Inflammatory macrophage (primary cell): ENCODE measurements around the gene CSTA.
A peak's percentile ranks its signal among the peaks of the same experiment; 100 is the strongest.

Experiments
- DNase-seq, 2 donors: peaks; one replicate each; pipeline ENCODE4 v3.0.0-alpha.2; 2020 to 2022

CSTA gene

DNA sequence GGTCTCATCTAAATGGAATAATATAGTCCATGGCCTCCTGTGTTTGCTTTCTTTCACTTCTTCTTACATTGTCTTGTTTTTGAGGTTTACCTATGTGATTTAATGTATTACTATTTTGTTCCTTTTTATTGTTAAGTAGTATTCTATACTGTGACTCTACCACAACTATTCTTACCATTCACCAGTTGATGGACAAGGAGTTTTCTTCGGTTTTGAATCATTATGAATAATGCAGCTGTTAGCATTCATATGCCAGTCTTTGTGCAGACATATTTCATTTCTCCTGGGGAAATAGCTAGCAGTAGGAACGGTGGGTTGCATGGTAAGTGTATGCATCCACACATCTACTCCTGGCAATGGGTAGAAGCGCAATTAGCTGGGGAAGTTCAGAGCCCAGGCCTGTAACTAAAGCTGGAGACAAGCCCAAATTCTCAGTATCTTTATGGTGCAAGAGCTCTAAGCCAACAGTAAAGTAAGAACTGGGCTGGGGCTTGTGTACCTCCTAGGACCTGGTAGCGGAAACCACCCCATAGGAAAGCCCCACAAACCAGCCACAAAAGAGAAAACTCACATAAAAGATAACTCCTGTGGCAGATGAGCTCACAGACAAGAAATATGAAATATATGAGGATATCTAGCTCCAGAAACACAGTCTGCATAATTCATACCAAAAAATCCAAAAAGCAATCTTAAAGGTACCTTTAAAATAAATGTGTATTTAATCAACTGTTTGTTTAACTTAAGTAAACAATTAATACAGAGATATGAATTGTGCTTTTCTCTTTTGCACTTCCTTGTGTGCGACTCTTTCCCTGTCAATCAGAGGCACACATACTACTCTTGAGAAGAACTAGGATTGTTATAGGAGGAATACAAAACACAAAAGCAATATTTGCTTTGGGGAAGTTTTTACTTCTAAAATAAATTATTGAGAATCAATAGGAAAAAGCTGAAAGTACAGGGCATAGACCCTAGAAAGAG lies 2.7 kb upstream of the CSTA start:
- DNase-seq: peak in 1 of 2 donors; percentile 41

GRCh38 chr3:122325769-122326168 lies 721 bp downstream of the CSTA start:
- DNase-seq: no peak

- no peak for DNase-seq
Measured at GRCh38 chr3:122331886-122332285, 6.8 kb downstream of the CSTA start.

DNA sequence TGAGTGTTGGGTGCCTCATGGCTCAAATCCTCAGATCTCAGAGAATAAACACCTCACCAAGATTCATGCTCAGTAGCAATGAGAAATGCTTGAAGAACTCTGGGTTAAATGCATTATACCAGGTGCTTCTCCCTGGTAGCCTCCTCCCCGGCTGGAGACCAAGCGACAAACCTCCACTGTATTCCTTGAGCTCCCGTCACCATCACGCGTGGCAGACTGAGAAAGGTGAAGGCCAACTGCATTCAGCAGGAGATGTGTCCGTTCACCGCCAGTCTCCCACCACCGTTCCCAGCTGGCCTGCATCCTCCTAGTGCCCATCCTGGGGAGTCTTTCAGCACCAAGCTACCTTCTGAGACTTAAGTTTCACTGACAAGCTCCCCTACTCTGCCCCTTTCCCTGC lies 7.5 kb downstream of the CSTA start:
- no peak for DNase-seq

DNA sequence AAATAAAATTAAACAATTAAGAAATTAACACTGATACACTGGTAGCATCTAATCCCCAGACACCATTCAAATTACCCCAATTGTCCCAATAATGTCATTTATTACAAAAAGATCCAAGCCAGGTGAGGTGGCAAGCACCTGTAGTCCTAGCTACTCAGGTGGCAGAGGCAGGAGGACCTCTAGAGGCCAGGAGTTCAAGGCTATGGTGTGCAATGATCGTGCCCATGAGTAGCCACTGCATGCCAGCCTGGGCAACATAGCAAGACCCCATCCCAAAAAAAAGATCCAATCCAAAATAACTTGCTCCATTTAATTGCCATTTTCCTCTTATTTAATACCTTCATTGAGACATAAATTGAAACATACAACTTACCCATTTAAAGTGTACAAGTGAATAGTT lies 17.8 kb downstream of the CSTA start:
- DNase-seq: no peak

DNA sequence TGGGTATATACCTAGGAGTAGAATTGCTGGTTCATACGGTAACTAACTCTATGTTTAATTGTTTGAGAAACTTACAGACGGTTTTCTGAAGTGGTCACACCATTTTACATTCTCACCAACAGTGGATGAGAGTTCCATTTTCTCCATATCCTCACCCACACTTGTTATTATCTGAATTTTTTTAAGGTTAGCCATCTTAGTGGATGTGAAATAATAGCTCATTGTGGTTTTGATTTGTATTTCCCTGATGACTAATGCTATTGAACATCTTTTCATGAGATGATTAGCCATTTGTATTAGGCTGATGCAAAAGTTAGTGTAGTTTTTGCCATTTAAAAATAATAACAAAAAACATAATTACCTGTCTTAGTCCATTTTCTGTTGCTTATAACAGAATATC lies 18.6 kb downstream of the CSTA start:
- DNase-seq: no peak

DNA sequence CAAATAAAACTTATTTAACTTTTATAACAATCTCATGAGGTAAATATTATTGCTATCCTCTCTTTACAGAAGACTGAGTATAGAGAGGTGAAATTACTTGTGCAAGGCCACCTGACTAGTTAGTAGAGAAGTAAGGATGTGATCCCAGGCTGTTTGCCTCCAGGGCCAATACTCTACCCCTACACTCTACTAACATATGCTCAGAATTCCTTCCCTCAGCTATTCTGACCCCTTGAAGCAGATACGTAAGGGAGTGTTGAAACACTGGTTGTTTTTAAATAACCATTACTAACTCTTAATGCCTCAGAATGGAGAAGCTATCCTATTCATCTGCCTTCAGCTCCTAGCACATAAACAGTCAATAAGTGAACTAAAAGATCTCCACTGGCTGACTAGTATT lies 24.1 kb downstream of the CSTA start:
- DNase-seq: peak; percentile 21 to 36

DNA sequence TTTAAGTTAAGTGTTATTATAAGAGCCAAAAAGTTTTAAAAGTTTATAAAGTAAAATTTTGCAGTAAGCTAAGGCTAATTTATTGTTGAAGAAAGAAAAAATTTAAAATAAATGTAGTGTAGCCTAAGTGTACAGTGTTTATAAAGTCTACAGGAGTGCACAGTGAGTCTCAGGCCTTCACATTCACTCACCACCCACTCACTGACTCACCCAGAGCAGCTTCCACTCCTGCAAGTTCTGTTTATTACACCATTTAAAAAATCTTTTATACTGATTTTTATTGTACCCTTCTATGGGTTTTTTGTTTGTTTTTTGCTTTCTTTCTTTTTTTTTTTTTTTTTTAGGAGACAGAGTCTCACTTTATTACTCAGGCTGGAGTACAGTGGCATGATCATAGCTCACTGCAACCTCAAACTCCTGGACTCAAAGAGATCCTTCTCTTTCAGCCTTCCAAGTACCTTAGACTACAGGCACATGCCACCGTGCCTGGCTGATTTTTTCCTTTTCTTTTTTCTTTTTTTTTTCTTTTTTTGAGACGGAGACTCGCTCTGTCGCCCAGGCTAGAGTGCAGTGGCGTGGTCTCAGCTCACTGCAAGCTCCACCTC lies 25.9 kb downstream of the CSTA start:
- peak; percentile 50 to 75 for DNase-seq

DNA sequence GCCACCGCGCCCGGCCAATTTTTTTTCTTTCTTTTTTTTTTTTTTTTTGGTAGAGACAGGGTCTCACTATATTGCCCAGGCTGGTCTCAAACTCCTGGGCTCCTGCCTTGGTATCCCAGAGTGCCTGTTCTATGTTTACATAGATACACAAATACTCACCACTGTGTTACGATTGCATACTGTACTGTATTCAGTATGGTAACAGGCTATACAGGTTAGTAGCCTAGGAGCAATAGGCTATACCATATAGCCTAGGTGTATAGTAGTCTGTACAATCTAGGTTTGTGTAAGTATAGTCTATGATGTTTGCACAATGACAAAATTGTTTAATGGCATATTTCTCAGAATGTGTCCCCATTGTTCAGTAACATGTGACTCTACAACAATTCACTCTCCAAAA lies 26.6 kb downstream of the CSTA start:
- DNase-seq: no peak

GRCh38 chr3:122353215-122353614 lies 28.2 kb downstream of the CSTA start:
- DNase-seq: no peak

DNA sequence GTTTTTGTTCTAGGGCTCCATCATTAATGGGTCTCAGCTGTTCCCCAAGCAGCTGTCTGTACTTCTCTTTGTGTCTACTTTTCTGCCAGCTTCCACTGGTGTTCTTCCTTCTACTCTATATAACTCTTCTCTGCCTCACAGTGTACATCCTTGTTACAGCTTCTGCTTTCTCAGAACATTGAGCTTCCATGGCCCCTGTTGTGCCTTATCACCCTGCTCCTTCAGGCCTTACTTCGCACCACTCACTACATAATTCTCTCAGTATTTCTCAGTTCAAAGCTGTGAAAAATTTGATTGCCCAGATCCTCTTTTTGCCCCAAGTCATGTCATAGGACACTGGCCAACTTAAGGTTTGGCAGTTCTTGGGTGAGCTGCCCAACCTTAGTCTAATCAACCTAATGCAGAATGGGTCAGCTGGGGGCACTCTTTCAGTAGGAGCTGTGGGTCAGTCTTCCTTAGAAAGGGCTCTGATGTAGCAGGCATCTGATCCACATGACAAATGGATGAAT lies 28.9 kb downstream of the CSTA start:
- peak in 1 of 2 donors; percentile 42 for DNase-seq

- DNase-seq: no peak
Measured at GRCh38 chr3:122355612-122356011, 30.6 kb downstream of the CSTA start.

DNA sequence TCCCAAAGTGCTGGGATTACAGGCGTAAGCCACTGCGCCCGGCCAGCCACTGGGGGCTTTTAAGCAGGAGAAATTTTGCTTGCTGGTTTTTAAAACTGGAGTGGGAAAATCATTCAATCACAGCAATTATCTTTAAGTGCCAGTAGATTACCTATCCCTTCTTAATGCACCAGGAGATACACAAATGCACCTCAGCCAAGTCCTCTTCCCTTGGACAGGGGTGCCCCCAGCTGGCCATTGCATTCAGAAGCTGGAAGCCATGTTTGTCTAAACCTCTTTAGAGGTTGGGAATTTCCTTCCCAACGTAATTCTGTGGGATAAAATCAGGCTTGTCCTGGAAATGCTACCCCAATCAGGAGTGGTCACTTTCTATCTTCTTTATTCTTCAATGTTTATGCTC lies 31.4 kb downstream of the CSTA start:
- peak; percentile 25 to 47 for DNase-seq

- peak in 1 of 2 donors; percentile 38 for DNase-seq
Measured at GRCh38 chr3:122357828-122358702, 33.0 kb downstream of the CSTA start.

GRCh38 chr3:122358703-122359032 lies 33.6 kb downstream of the CSTA start:
- peak in 1 of 2 donors; percentile 21 for DNase-seq

GRCh38 chr3:122362026-122362425 lies 37.0 kb downstream of the CSTA start:
- DNase-seq: no peak

- no peak for DNase-seq
Measured at GRCh38 chr3:122364490-122364889, 39.4 kb downstream of the CSTA start.

GRCh38 chr3:122365073-122365472 lies 40.0 kb downstream of the CSTA start:
- no peak for DNase-seq

GRCh38 chr3:122365582-122366378 lies 40.7 kb downstream of the CSTA start:
- DNase-seq: peak; percentile 61 to 64

- no peak for DNase-seq
Measured at GRCh38 chr3:122366379-122366749, 41.3 kb downstream of the CSTA start.

GRCh38 chr3:122374034-122374433 lies 49.0 kb downstream of the CSTA start:
- DNase-seq: no peak

- peak; percentile 20 to 59 for DNase-seq
Measured at GRCh38 chr3:122377975-122378374, 52.9 kb downstream of the CSTA start.
